ENCODE data around the gene LRRC47.

The LRRC47 gene

GRCh38 chr1:3785456-3786157 lies 10.7 kb downstream of the LRRC47 start:
- no peak for DNase-seq

- no peak for DNase-seq
Observed at GRCh38 chr1:3785045-3785444, 11.3 kb downstream of the LRRC47 start.

- no peak for DNase-seq
Observed at GRCh38 chr1:3783651-3784474, 12.4 kb downstream of the LRRC47 start.

- DNase-seq, result no peak
Observed at GRCh38 chr1:3780901-3781300, 15.4 kb downstream of the LRRC47 start.

- DNase-seq, result no peak
Observed at GRCh38 chr1:3779912-3780416, 16.3 kb downstream of the LRRC47 start.

- no peak for DNase-seq
Observed at GRCh38 chr1:3779265-3779911, 16.9 kb downstream of the LRRC47 start.

- DNase-seq, result no peak
Observed at GRCh38 chr1:3778590-3779264, 17.6 kb downstream of the LRRC47 start.

- no peak for DNase-seq
Observed at GRCh38 chr1:3777647-3778589, 18.4 kb downstream of the LRRC47 start.

- no peak for DNase-seq
Observed at GRCh38 chr1:3777078-3777547, 19.2 kb downstream of the LRRC47 start.

- no peak for DNase-seq
Observed at GRCh38 chr1:3776231-3776961, 19.9 kb downstream of the LRRC47 start.

- DNase-seq, result peak; percentile 1
Observed at GRCh38 chr1:3775490-3776230, 20.6 kb downstream of the LRRC47 start.

- no peak for DNase-seq
Observed at GRCh38 chr1:3774946-3775489, 21.3 kb downstream of the LRRC47 start.

- DNase-seq, result no peak
Observed at GRCh38 chr1:3774276-3774945, 21.9 kb downstream of the LRRC47 start.

GRCh38 chr1:3773572-3774275 lies 22.6 kb downstream of the LRRC47 start:
- DNase-seq, result no peak

GRCh38 chr1:3772715-3773571 lies 23.4 kb downstream of the LRRC47 start, which contains the start of gene SMIM1:
SMIM1 (plus strand) TSS chr1:3772749; CDS start chr1:3775374, 2,625 bp downstream.
- DNase-seq, result no peak

- DNase-seq, result peak; percentile 72
Observed at GRCh38 chr1:3772027-3772714, 24.1 kb downstream of the LRRC47 start.

Data from NCI-H1048 (cell line).